Activated CD8-positive, alpha-beta memory T cell treated with anti-CD3 and anti-CD28 coated beads, Interleukin-2, amount 10 ng/mL, durations not matched to agents 7 days and 5 days (primary cell): ENCODE measurements around the gene HGD. TPM values are rescaled to one million over a fixed set of nuclear protein-coding genes. Genes with fewer than 3 reads are reported as not detected.
"Not testable (repeated sequence)": the region's sequence is repeated elsewhere in the genome, so short reads cannot be mapped to it uniquely, and the experiment has no call there.

Experiments
- ATAC-seq: fragments of 150-1000 bp; cut with Tn5 transposase; one replicate; pipeline ENCODE4 v1.10.0; 2021; ENCODE audit warnings: moderate library complexity
- CTCF ChIA-PET: fragments of 350-600 bp; sonication (Branson Sonifier 250); formaldehyde crosslinking; loops from one replicate; lab custom pipeline; 2021; ENCODE audit warnings: antibody characterized with exemption; lab: Charles Lee
- DNase-seq: peaks from one replicate; pipeline ENCODE4 v3.0.0-alpha.2; 2020
- H3K27ac Mint-ChIP-seq: one replicate; pipeline ENCODE4 v1.8.0; 2021; ENCODE audit warnings: mild to moderate bottlenecking, mixed read lengths
- H3K27me3 Mint-ChIP-seq: one replicate; pipeline ENCODE4 v1.8.0; 2021; ENCODE audit warnings: mixed read lengths
- H3K36me3 Mint-ChIP-seq: one replicate; pipeline ENCODE4 v1.8.0; 2021; ENCODE audit warnings: mild to moderate bottlenecking, mixed read lengths
- H3K4me1 Mint-ChIP-seq: one replicate; pipeline ENCODE4 v1.8.0; 2021; ENCODE audit warnings: mixed read lengths
- H3K4me3 Mint-ChIP-seq: one replicate; pipeline ENCODE4 v1.8.0; 2021; ENCODE audit warnings: mild to moderate bottlenecking, moderate library complexity, mixed read lengths
- H3K9me3 Mint-ChIP-seq: one replicate; pipeline ENCODE4 v1.8.0; 2022; ENCODE audit warnings: low read depth, mixed read lengths
- total RNA-seq, 2 experiments: library from RNA; stranded (reverse); gene quantifications; one replicate each; pipeline ENCODE4 v1.2.3, GENCODE V29; 2021

The HGD gene
- total RNA-seq, 2 experiments from 2014 or later, result 0.23 to 0.49 TPM

DNA sequence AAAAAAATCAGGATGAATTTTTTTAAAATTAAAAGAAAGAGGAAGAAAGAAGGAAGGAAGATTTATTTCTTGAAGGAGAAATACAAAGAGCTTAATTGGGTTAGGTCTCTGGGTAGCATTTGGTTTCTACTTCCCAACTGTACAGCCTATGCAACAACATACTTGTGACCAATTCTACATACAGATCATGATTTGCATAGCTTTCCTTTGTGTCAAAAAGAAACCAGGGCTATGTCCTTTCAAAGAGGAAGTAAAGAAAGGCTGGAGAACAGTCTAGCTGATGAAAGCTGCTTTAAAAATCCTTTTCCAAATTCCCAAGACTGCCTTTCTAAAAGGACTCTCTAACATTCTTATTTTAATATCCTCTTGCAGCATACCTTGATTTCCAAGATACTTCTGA lies 6.1 kb upstream of the HGD start:
- Mint-ChIP-seq H3K27me3 (no peaks in the 10 kb centered on the region), H3K4me3 (no peak overlapping the region), H3K36me3 (peaks cover 3% of the 10 kb centered on the region), H3K4me1 (no peaks in the 10 kb centered on the region), H3K27ac (no peak overlapping the region), H3K9me3 (no peaks in the 10 kb centered on the region)
- CTCF ChIA-PET, result no interaction called here
- DNase-seq (no peak), ATAC-seq (no peak)

DNA sequence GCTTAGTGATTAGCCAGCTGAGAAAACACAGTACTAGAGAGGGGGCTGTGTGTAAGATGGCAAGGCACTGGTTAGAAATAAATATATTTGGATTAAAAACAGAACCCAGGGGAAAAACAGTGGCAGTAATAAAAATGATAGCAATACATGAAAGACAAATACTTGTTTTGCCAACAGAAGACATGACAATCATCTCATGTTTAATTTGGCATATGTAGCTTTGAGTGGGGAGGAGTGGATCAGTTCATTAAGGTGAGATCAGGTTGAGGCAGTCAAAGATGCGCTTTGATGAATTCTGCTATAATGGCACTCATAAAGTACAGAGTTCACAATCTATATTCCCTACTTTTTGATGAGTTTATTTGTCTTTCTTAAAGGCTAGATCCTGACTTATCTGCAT lies 3.4 kb upstream of the HGD start:
- DNase-seq (no peak), ATAC-seq (no peak)
- no peaks in the 10 kb centered on the region for H3K27me3 Mint-ChIP-seq
- no peak overlapping the region for H3K27ac Mint-ChIP-seq
- H3K36me3 Mint-ChIP-seq, result peaks cover 3% of the 10 kb centered on the region
- H3K4me3 Mint-ChIP-seq, result no peak overlapping the region
- no peaks in the 10 kb centered on the region for H3K4me1 Mint-ChIP-seq
- H3K9me3 Mint-ChIP-seq, result no peaks in the 10 kb centered on the region
- CTCF ChIA-PET, result no interaction called here

DNA sequence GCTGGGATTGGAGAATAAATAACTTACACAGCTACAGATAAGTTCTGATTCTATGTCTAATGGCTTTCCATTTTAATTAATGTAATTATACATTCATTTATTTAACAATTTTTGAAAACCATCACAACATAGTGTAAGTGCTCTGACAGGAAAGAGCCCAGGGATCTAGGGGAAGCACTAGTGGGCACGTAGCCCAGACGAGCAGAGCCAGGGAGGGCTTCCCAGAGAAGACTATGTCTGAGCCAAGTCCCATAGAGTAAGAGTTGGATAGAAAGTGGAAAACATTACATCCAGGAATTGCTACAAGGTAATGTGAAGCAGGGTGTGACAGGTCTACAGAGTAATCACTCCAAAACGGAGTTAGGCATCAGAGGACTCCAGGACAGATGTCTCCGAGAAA lies 2.9 kb upstream of the HGD start:
- Mint-ChIP-seq H3K27me3 (no peaks in the 10 kb centered on the region), H3K9me3 (no peaks in the 10 kb centered on the region), H3K4me1 (no peaks in the 10 kb centered on the region), H3K4me3 (no peak overlapping the region), H3K36me3 (peaks cover 3% of the 10 kb centered on the region), H3K27ac (no peak overlapping the region)
- no peak for DNase-seq
- no peak for ATAC-seq
- CTCF ChIA-PET, result no interaction called here

DNA sequence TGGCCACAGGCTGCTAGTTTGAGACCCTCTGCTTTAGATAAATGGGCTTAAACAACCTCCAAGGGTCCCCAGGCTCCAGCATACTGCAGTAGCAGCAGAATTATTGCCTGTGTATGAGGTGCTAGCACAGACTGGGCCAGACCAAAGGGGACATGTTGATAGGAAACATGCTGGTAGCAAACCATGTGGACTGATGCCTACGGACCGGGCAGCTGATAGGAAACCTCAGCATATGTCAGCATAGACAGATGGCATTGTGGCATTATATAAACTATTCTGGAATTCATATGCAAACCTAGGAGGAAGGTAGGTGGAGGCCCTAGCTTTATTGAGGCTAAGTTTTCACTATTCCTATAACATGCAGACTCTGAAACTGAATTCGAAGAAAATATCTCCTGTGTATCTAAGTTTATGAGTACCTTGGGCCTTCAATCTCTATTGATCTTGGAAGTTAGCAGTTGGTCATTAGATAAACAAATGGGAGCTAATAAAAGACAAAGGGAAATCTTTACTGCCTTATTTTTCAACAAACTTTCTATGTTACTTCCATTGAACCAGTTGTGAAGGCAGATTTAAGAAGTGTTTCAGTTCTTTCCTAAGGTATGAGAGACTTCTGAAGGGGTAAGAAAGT lies 1.7 kb upstream of the HGD start:
- Mint-ChIP-seq H3K27ac (no peak overlapping the region), H3K4me1 (peaks cover 4% of the 10 kb centered on the region), H3K9me3 (no peaks in the 10 kb centered on the region), H3K36me3 (peaks cover 3% of the 10 kb centered on the region), H3K27me3 (no peaks in the 10 kb centered on the region), H3K4me3 (no peak overlapping the region)
- no peak for ATAC-seq
- DNase-seq, result no peak
- CTCF ChIA-PET, result no interaction called here

DNA sequence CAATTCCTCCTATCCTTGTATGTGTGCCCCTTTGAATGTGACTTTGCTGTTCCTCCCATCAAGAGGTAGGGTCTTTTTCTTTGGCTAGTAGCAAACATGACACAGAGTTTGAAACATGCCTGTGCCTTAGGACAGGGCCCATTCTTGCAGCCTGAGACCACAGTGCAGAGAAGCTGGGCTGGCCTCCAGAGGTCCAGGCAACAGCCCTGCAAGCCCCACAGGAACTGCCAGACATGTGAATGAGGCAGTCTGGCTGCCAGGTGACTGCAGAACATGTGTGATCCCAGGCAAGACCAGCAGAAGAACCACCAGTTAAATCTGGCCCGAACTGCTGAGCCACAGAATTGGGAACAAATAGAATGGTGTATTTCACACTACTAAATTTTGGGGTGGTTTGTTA lies 1.2 kb upstream of the HGD start:
- DNase-seq (no peak), ATAC-seq (no peak)
- CTCF ChIA-PET, result no interaction called here
- no peak overlapping the region for H3K4me3 Mint-ChIP-seq
- no peaks in the 10 kb centered on the region for H3K36me3 Mint-ChIP-seq
- no peaks in the 10 kb centered on the region for H3K9me3 Mint-ChIP-seq
- H3K27ac Mint-ChIP-seq, result no peak overlapping the region
- H3K4me1 Mint-ChIP-seq, result peaks cover 9% of the 10 kb centered on the region
- H3K27me3 Mint-ChIP-seq, result no peaks in the 10 kb centered on the region

DNA sequence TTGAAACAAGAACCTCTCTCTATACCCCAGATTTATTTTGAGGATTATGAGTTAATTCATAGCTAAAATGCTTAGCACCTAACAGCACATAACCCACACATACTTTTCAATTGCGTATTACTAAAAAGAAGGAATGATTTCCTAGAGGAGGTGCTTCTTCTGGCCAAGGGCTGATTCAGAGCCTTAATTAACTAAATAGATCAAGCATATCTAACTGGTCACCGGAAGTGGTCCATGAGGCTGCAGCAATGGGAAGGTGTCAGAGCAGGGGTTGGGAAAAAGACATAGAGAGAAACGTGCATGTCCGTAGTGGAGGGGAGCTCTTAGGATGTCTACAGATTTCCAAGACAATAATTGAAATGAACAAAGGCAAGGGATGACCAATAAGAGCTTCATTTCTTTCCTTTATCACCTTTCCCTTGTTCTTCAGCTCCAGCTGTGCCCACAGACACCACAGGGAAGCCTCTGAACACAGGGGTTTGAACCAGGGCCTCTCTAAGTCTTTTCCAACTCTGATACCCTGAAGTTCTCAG lies 467 bp downstream of the HGD start:
- Mint-ChIP-seq H3K4me1 (peaks cover 10% of the 10 kb centered on the region), H3K27ac (no peak overlapping the region), H3K36me3 (peaks cover 1% of the 10 kb centered on the region), H3K9me3 (peaks cover 4% of the 10 kb centered on the region), H3K4me3 (no peak overlapping the region), H3K27me3 (peaks cover under 1% of the 10 kb centered on the region)
- ATAC-seq (no peak), DNase-seq (no peak)
- CTCF ChIA-PET, result no interaction called here

DNA sequence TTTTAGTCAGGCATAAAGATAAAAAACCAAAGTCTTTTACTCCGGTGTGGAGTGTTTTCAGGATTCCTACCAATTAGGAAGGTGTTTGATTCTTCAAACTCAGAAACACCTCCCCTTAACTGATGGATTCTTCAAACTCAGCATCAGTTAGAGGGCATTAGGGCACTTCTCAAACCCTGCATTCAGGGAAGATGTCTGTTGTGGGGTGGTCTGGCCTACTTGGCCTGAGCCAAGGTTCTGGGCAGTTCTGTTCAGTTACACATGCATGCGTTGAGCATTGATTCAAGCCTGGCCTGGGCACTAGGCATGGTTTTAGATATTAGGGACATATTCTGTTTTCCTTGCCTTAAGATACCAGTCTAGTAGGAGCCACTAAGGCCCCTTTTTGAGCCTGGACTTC lies 1.0 kb downstream of the HGD start:
- DNase-seq, result no peak
- no peak overlapping the region for H3K27ac Mint-ChIP-seq
- H3K36me3 Mint-ChIP-seq, result peaks cover 1% of the 10 kb centered on the region
- H3K4me1 Mint-ChIP-seq, result peaks cover 10% of the 10 kb centered on the region
- H3K4me3 Mint-ChIP-seq, result no peak overlapping the region
- CTCF ChIA-PET, result no interaction called here
- H3K9me3 Mint-ChIP-seq, result peaks cover 4% of the 10 kb centered on the region
- peaks cover 5% of the 10 kb centered on the region for H3K27me3 Mint-ChIP-seq
- ATAC-seq, result no peak

DNA sequence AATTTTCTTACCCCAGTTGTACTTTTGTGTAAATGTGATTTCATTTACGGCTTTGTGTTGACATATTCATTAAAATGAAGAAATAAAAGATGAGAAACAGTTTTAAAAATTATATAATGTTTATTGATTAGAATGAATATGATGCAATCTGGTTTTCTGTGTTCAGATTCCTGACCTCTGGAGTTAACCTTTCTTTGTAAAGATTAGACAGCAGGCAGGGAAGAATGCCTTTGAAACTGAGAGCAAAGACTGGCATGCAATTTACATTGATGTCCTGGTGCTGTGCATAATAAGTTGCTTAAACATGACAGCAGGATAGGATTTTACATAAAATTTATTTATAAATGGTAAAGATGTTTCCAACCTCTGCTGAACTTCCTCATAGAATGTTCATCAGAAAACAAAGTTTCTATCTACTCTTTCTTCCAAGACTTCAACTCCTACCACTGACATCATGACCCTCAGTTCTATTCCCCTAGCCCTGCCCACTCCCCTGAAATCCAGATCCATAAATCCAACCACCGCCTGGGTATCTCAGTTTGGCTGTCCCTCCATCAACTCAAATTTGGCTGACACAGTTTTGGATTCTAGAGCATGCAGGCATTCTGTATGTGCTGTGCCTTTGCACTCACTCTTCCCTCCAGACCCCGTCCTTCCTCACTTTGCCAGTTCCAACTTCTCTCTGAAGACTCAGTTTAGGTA lies 1.7 kb downstream of the HGD start:
- Mint-ChIP-seq H3K27me3 (peaks cover 5% of the 10 kb centered on the region), H3K4me1 (peaks cover 10% of the 10 kb centered on the region), H3K9me3 (peaks cover 4% of the 10 kb centered on the region), H3K4me3 (no peak overlapping the region), H3K36me3 (peaks cover 1% of the 10 kb centered on the region), H3K27ac (no peak overlapping the region)
- no peak for DNase-seq
- ATAC-seq, result no peak
- CTCF ChIA-PET, result no interaction called here

DNA sequence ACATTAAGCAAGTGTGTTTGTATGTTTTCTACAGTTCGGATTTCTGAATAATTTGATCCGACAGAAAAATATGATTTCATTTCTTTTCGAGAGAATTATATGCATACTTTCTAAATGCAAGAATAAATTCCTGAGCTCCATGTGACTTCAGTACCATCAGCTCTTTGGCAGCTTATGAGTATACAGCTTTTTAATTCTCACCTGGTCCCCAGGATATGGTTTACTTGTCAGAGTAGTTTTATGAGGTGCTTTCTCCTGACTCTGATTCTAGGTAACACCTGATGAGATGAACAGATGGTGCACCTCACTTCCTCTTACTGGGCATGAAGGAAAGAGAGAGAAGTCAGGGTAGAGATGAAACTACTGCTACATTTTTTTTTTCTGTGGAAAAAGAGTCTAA lies 3.1 kb downstream of the HGD start:
- H3K4me1 Mint-ChIP-seq, result peaks cover 10% of the 10 kb centered on the region
- CTCF ChIA-PET, result no interaction called here
- no peak for DNase-seq

DNA sequence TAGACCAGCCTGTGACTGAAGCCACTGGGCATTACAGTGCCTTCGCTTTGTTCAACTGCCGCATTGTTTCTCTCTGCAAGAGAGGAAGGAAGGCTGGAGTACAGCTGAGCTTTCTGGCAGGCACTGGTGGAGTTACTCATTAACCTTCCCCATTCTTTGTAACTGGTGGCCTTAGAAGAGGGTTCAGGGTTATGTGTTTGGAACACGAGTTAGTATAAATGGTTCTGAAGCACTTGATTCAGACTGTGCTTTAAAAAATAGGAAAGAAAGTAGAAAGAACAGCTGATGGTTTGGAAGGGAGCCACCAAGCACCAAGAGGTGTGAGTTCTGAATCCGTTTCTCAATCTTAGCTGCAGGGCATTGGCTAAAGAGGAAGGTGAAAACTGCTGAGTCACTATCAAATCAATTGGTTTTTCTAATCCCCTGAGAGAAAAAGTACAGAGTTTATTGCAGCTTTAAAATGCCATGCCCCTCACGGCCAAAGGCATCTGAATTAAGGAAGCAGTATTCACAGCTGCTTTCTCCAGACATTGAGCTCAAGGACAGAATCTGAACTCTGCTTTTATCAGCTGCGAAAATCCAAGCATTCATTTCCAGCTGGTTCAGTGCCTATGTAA lies 3.6 kb downstream of the HGD start:
- peaks cover 1% of the 10 kb centered on the region for H3K36me3 Mint-ChIP-seq

More for the DNA sequence above, 3.1 kb downstream of the HGD start:
- H3K4me3 Mint-ChIP-seq, result no peak overlapping the region
- no peak for ATAC-seq
- peaks cover 1% of the 10 kb centered on the region for H3K36me3 Mint-ChIP-seq
- no peak overlapping the region for H3K27ac Mint-ChIP-seq
- peaks cover 4% of the 10 kb centered on the region for H3K9me3 Mint-ChIP-seq
- peaks cover 5% of the 10 kb centered on the region for H3K27me3 Mint-ChIP-seq

DNA sequence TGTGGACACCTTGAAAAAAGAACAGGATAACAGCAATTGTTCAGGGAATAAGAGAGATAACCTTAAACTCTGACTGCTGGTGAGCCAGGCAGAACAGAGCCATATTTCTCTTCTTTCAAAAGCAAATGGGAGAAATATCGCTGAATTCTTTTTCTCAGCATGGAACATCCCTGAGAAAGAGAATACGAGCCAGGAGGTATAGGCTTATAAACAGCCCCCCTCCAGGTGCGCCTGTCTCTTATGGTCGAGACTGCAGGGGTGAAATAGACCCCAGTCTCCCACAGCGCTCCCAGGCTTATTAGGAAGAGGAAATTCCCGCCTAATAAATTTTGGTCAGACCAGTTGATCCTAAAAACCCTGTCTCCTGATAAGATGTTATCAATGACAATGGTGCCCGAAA lies 4.8 kb downstream of the HGD start:
- CTCF ChIA-PET, DNase-seq, H3K4me1 Mint-ChIP-seq, H3K9me3 Mint-ChIP-seq, H3K36me3 Mint-ChIP-seq, ATAC-seq, H3K27me3 Mint-ChIP-seq, H3K27ac Mint-ChIP-seq, H3K4me3 Mint-ChIP-seq: not testable (repeated sequence)

More for the DNA sequence above, 3.6 kb downstream of the HGD start:
- CTCF ChIA-PET, result no interaction called here
- DNase-seq, result no peak
- H3K4me1 Mint-ChIP-seq, result peaks cover 10% of the 10 kb centered on the region
- ATAC-seq, result no peak
- H3K27me3 Mint-ChIP-seq, result peaks cover 5% of the 10 kb centered on the region
- peaks cover 4% of the 10 kb centered on the region for H3K9me3 Mint-ChIP-seq
- H3K4me3 Mint-ChIP-seq, result no peak overlapping the region
- H3K27ac Mint-ChIP-seq, result no peak overlapping the region

DNA sequence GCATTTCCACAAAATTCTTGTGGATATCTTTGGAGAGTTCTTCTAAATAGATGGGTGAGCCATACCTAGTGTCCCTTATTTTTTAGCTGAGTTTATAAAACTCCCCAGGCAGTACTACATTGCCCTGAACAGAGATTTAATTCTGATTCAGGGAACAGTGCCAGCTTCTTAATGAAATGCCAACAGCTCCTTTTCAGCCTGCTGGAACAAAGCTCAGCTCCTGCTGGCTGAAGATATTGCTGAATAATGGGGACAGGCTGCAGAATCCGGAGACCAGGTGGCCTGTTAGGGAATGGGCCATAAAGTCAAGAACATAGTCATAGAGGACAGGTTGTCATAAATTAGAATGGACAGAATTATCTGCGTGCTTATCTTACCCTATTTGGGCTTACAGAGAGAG lies 8.9 kb downstream of the HGD start:
- ATAC-seq (no peak), DNase-seq (no peak)
- CTCF ChIA-PET, result no interaction called here
- Mint-ChIP-seq H3K4me3 (no peak overlapping the region), H3K36me3 (peaks cover 1% of the 10 kb centered on the region), H3K27ac (no peak overlapping the region), H3K4me1 (no peaks in the 10 kb centered on the region), H3K9me3 (peaks cover 4% of the 10 kb centered on the region), H3K27me3 (peaks cover 5% of the 10 kb centered on the region)

DNA sequence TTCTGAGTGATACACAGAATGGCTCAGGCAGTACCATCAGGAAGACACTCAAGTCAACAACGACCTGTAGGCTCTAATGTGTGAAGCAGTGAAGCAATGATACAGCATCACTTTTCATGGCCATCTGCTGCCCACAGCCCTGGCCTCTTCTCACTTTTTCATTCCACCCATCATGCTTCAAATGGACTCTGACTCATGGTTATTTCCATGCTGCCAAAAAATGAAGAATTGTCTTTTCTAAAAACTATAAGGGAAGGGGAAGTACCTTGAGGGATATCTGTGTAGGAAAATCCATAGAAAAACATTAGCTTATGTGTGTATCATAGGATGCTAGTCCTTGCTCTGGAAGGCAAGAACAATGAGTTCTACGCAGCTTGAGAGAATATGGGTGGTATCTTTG lies 11.5 kb downstream of the HGD start:
- CTCF ChIA-PET, result no interaction called here
- Mint-ChIP-seq H3K27ac (no peak overlapping the region), H3K9me3 (no peaks in the 10 kb centered on the region), H3K4me3 (no peak overlapping the region), H3K36me3 (no peaks in the 10 kb centered on the region), H3K27me3 (peaks cover 5% of the 10 kb centered on the region), H3K4me1 (no peaks in the 10 kb centered on the region)
- DNase-seq, result no peak
- ATAC-seq, result no peak

DNA sequence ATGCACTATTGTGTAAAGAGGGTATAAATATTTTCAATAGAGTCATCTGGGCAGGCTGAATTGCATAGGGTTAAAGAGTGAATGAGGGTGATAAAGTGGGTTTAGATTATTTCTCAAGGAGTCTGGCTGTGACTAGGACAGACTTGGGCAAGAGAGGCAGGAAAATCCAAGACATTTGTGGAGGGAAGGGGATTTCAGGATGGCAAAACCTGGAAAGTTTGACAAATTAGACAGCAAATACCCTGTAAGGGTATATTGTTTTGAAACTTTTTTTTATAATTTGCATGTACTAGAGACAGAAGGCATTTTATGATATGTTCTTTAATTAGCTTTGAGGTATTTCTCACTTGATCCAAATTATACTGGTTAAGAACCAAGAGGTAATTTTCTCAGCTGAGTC lies 17.1 kb downstream of the HGD start:
- no peaks in the 10 kb centered on the region for H3K9me3 Mint-ChIP-seq
- peaks cover 9% of the 10 kb centered on the region for H3K27me3 Mint-ChIP-seq
- DNase-seq (no peak), ATAC-seq (no peak)
- H3K36me3 Mint-ChIP-seq, result no peaks in the 10 kb centered on the region
- CTCF ChIA-PET, result no interaction called here
- no peak overlapping the region for H3K4me3 Mint-ChIP-seq
- H3K4me1 Mint-ChIP-seq, result no peaks in the 10 kb centered on the region
- no peak overlapping the region for H3K27ac Mint-ChIP-seq
